Motor neuron (in vitro differentiated cells): ENCODE results near the gene FAM111B. TPM values are rescaled to one million over a fixed set of nuclear protein-coding genes. Genes with fewer than 3 reads are reported as not detected.
A peak's percentile ranks its signal among the peaks of the same experiment; 100 is the strongest.

Source experiments
- ATAC-seq, 8 experiments: fragments of 200-7000 bp; cut with Tn5 transposase; replicated peaks in 6 of 8; 2 replicates each; pipeline ENCODE4 v1.8.0; 2021; ENCODE audit warnings: mild to moderate bottlenecking in 8 of 8, moderate library complexity in 8 of 8
- H3K27ac ChIP-seq, 2 donors: fragments of 250-450 bp; sonication (Bioruptor Pico); 2 replicates each; pipeline ENCODE4 v1.9.0; 2021; ENCODE audit warnings: antibody characterized with exemption in 2 of 2, mild to moderate bottlenecking in 2 of 2, moderate library complexity in 1 of 2
- H3K4me1 ChIP-seq, 2 donors: fragments of 250-450 bp; sonication (Bioruptor Pico); replicated peaks in 1 of 2; 2 replicates each; pipeline ENCODE4 v1.6.1; 2021; ENCODE audit warnings: antibody characterized with exemption in 2 of 2, mild to moderate bottlenecking in 2 of 2, moderate library complexity in 1 of 2
- H3K4me3 ChIP-seq, 5 donors: fragments of 250-450 bp; sonication (Bioruptor Pico); 2 replicates each; pipeline ENCODE4 v1.9.0; 2021; ENCODE audit warnings: antibody characterized with exemption in 5 of 5, mild to moderate bottlenecking in 5 of 5, moderate library complexity in 4 of 5
- WGBS, 10 experiments: fragments of 450-650 bp; shearing (Covaris generic); methylation state at CpG; one replicate each; pipeline ENCODE4 v1.0.0; 2022; 5-methylcytosine and 5-hydroxymethylcytosine counted together
- in situ Hi-C, 9 experiments: fragments of 400-800 bp; cut with MboI; loops; one replicate each; pipeline ENCODE4 v1.15.0; 2021; ENCODE audit warnings: low sequenced_read_pairs in 9 of 9, low pct_unique_long_range_greater_than_20kb in 2 of 9; ENCODE audit not compliant: unreplicated experiment in 9 of 9
- total RNA-seq, 8 experiments: library from RNA; unstranded; fragments of 300-600 nt; gene quantifications; 2 replicates each; pipeline versions ENCODE4 v1.2.3 to v1.2.4, GENCODE V29; 2022

FAM111B gene
- total RNA-seq, 8 experiments from 2014 or later = 0.10 to 26.7 (median 1.4) TPM

GRCh38 chr11:59145534-59145933 lies 38.5 kb downstream of the FAM111B start:
- in situ Hi-C loops = no loop called here
- ATAC-seq = no peak
- WGBS, 10 experiments = 0 to 100% (median 82%) methylated on average over 2 to 4 of the region's 4 CpGs; no CpG with 5 or more reads in 1 of the 10 experiments

GRCh38 chr11:59151761-59152160 lies 44.7 kb downstream of the FAM111B start:
- Histone ChIP-seq H3K4me1 (no peaks in the 10 kb centered on the region), H3K27ac (no peak overlapping the region), H3K4me3 (no peak overlapping the region)
- ATAC-seq = no peak
- WGBS, 10 experiments = 86 to 100% (median 100%) methylated on average over 1 of the region's 1 CpG; no CpG with 5 or more reads in 3 of the 10 experiments
- in situ Hi-C loops = no loop called here

More at GRCh38 chr11:59145534-59145933, 38.5 kb downstream of the FAM111B start:
- Histone ChIP-seq H3K4me1 (peaks cover 0 to 3% of the 10 kb centered on the region in 2 donors), H3K4me3 (no peak overlapping the region), H3K27ac (no peak overlapping the region)

GRCh38 chr11:59152312-59152951 lies 45.4 kb downstream of the FAM111B start:
- Histone ChIP-seq H3K4me3 (no peak overlapping the region), H3K27ac (no peak overlapping the region), H3K4me1 (no peaks in the 10 kb centered on the region)
- in situ Hi-C loops = no loop called here
- ATAC-seq = no peak
- 81 to 100% (median 92%) methylated on average over 4 to 8 of the region's 8 CpGs for WGBS, 10 experiments

- no peak overlapping the region for H3K4me3 ChIP-seq
- in situ Hi-C loops = no loop called here
- 60 to 90% (median 83%) methylated on average over 1 to 5 of the region's 5 CpGs; no CpG with 5 or more reads in 2 of the 10 experiments for WGBS, 10 experiments
- ATAC-seq = no peak
- H3K4me1 ChIP-seq = no peaks in the 10 kb centered on the region
- H3K27ac ChIP-seq = no peak overlapping the region
Observed at GRCh38 chr11:59154610-59155009, 47.6 kb downstream of the FAM111B start.

GRCh38 chr11:59157433-59157832 lies 50.4 kb downstream of the FAM111B start:
- Histone ChIP-seq H3K4me1 (no peaks in the 10 kb centered on the region), H3K27ac (no peak overlapping the region), H3K4me3 (no peak overlapping the region)
- in situ Hi-C loops = no loop called here
- WGBS, 10 experiments = 0 to 100% (median 56%) methylated on average over 1 to 3 of the region's 3 CpGs; no CpG with 5 or more reads in 1 of the 10 experiments
- no peak for ATAC-seq

- ATAC-seq = peak; percentile 84 to 99 (median 96)
- WGBS, 10 experiments = 28 to 64% (median 53%) methylated on average over 3 to 8 of the region's 8 CpGs; no CpG with 5 or more reads in 2 of the 10 experiments
- Histone ChIP-seq H3K4me1 (no peaks in the 10 kb centered on the region), H3K4me3 (no peak overlapping the region), H3K27ac (no peak overlapping the region)
- in situ Hi-C loops = no loop called here
Observed at GRCh38 chr11:59158206-59159068, 51.4 kb downstream of the FAM111B start.

GRCh38 chr11:59164028-59164427 lies 57.0 kb downstream of the FAM111B start:
- ATAC-seq = no peak
- WGBS, 10 experiments = 33 to 100% (median 83%) methylated on average over 1 to 3 of the region's 3 CpGs
- no peak overlapping the region for H3K27ac ChIP-seq
- H3K4me3 ChIP-seq = no peak overlapping the region
- in situ Hi-C loops = loop anchor here in 1 of 9 experiments (10.0 kb wide), 1 partner anchor 261 kb away; the partner anchor contains the start of gene OR5A2
- no peaks in the 10 kb centered on the region for H3K4me1 ChIP-seq

- in situ Hi-C loops = no loop called here
- H3K27ac ChIP-seq = peak within 1 kb of the TSS; percentile 90 to 99
- H3K4me3 ChIP-seq = peak within 1 kb of the TSS; percentile 70 to 99 (median 82)
- peak; percentile 71 to 88 (median 81) for ATAC-seq
- H3K4me1 ChIP-seq = peaks cover 21 to 24% of the 10 kb centered on the region in 2 donors
- WGBS, 10 experiments = 0 to 40% (median 0%) methylated on average over 1 to 17 of the region's 64 CpGs; no CpG with 5 or more reads in 1 of the 10 experiments
Observed at GRCh38 chr11:59171508-59172322, 64.7 kb downstream of the FAM111B start, which contains the start of gene DTX4. Gene DTX4 (plus strand): TSS chr11:59172132. CDS start chr11:59172596, 464 bp downstream.

- H3K27ac ChIP-seq = peak overlapping the region; percentile 90 to 99
- WGBS, 10 experiments = 0% methylated on average over 1 to 3 of the region's 70 CpGs; no CpG with 5 or more reads in 8 of the 10 experiments
- in situ Hi-C loops = no loop called here
- peak overlapping the region; percentile 70 to 99 (median 82) for H3K4me3 ChIP-seq
- ATAC-seq = peak; percentile 3 to 37 (median 20)
- H3K4me1 ChIP-seq = peaks cover 27 to 31% of the 10 kb centered on the region in 2 donors
Observed at GRCh38 chr11:59172345-59173079, 65.5 kb downstream of the FAM111B start.

- peak overlapping the region; percentile 90 to 99 for H3K27ac ChIP-seq
Observed at GRCh38 chr11:59173080-59173963, 66.3 kb downstream of the FAM111B start.

GRCh38 chr11:59173964-59174663 lies 67.1 kb downstream of the FAM111B start:
- Histone ChIP-seq H3K4me1 (peaks cover 31 to 40% of the 10 kb centered on the region in 2 donors), H3K27ac (peak overlapping the region; percentile 90 to 99), H3K4me3 (peak overlapping the region; percentile 70 to 99 (median 82))
- in situ Hi-C loops = no loop called here
- WGBS, 10 experiments = 0 to 3% (median 0%) methylated on average over 1 to 6 of the region's 7 CpGs; no CpG with 5 or more reads in 7 of the 10 experiments
- no peak for ATAC-seq

More at GRCh38 chr11:59173080-59173963, 66.3 kb downstream of the FAM111B start:
- in situ Hi-C loops = no loop called here
- peak; percentile 1 to 42 (median 26) for ATAC-seq
- Histone ChIP-seq H3K4me1 (peaks cover 31 to 34% of the 10 kb centered on the region in 2 donors), H3K4me3 (peak overlapping the region; percentile 70 to 99 (median 82))
- 0 to 20% (median 2%) methylated on average over 1 to 11 of the region's 37 CpGs; no CpG with 5 or more reads in 4 of the 10 experiments for WGBS, 10 experiments
